ENCODE results near the gene SLC2A9. TPM values are rescaled to one million over a fixed set of nuclear protein-coding genes. Genes with fewer than 3 reads are reported as not detected.

The SLC2A9 gene
- total and polyA plus RNA-seq, 9 donors = 1.2 to 10.1 (median 4.8) TPM

DNA sequence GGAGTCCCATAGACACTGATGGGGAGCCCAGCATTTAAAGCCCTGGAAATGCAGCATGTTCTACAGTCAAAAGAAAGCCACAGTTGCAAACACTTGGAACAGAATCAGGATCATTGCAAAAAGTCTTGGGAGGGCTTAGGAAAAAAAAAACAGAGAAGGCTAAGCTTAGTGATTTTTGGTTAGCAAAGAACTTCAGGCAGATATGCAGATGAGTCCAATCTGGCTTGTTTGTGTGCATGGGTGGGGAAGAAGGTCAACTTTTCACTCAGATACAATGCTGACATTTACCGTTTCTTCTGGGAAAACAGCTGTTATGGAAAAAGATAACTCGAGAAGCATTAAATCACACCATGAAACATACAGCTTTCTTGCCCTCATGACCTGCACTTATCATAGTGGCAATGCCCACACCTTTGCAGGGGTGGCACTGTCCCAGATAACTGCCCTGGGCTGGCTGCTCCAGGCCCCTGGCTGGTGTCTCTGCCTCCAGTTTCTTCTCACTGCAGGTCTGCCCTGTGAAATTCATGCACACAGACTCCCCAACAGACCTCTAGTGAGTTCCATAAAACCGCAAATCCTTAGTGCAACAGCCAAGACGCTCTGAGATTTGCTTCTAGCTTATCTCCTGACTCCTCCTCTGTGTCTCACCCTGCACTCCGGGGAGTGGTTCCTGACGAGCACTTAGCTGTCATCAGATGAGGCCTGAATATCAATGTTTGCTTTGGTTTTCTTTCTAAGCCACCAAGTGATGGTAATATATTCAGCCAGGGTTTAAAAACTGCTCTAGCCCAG lies 140.7 kb downstream of the SLC2A9 start:
- Histone ChIP-seq H3K4me3 (no peak overlapping the region), H3K36me3 (no peaks in the 10 kb centered on the region), H3K9me3 (no peaks in the 10 kb centered on the region), H3K27me3 (no peaks in the 10 kb centered on the region), H3K27ac (peak overlapping the region in 1 of 2 donors; percentile 47), H3K4me1 (ENCODE audit: insufficient read depth) (peaks cover 19% of the 10 kb centered on the region)
- peak in 4 of 5 donors; percentile 30 to 48 (median 40) for DNase-seq
- intact Hi-C loops (cut with DNase I) = no loop called here
- TF ChIP-seq EP300 (IDR thresholded peaks at IDR 0.05) = no peak
- no peak for TF ChIP-seq CTCF (IDR thresholded peaks at IDR 0.05)
- TF ChIP-seq POLR2A (IDR thresholded peaks at IDR 0.05) = no peak
- WGBS, 3 donors = 7 to 18% (median 8%) methylated on average over 6 of the region's 6 CpGs

- DNase-seq = no peak
- H3K36me3 ChIP-seq = no peaks in the 10 kb centered on the region
- no peak overlapping the region for H3K4me3 ChIP-seq
- H3K4me1 ChIP-seq (ENCODE audit: insufficient read depth) = peaks cover 19% of the 10 kb centered on the region
- no peak for TF ChIP-seq CTCF (IDR thresholded peaks at IDR 0.05)
- no peak for TF ChIP-seq POLR2A (IDR thresholded peaks at IDR 0.05)
- TF ChIP-seq EP300 (IDR thresholded peaks at IDR 0.05) = no peak
- intact Hi-C loops (cut with DNase I) = no loop called here
- no peak overlapping the region for H3K27ac ChIP-seq
- 77 to 82% (median 80%) methylated on average over 3 of the region's 3 CpGs for WGBS, 3 donors
- no peaks in the 10 kb centered on the region for H3K9me3 ChIP-seq
- H3K27me3 ChIP-seq = no peaks in the 10 kb centered on the region
Measured at GRCh38 chr4:9877123-9877522, 144.2 kb downstream of the SLC2A9 start.

- WGBS, 3 donors = 92 to 100% (median 94%) methylated on average over 1 of the region's 1 CpG
- Histone ChIP-seq H3K27ac (no peak overlapping the region), H3K9me3 (no peaks in the 10 kb centered on the region), H3K4me1 (ENCODE audit: insufficient read depth) (peaks cover 10% of the 10 kb centered on the region), H3K36me3 (no peaks in the 10 kb centered on the region), H3K27me3 (no peaks in the 10 kb centered on the region), H3K4me3 (no peak overlapping the region)
- TF ChIP-seq POLR2A (IDR thresholded peaks at IDR 0.05) = no peak
- TF ChIP-seq EP300 (IDR thresholded peaks at IDR 0.05) = no peak
- TF ChIP-seq CTCF (IDR thresholded peaks at IDR 0.05) = no peak
- no peak for DNase-seq
- intact Hi-C loops (cut with DNase I) = no loop called here
Measured at GRCh38 chr4:9875516-9875915, 145.8 kb downstream of the SLC2A9 start.

DNA sequence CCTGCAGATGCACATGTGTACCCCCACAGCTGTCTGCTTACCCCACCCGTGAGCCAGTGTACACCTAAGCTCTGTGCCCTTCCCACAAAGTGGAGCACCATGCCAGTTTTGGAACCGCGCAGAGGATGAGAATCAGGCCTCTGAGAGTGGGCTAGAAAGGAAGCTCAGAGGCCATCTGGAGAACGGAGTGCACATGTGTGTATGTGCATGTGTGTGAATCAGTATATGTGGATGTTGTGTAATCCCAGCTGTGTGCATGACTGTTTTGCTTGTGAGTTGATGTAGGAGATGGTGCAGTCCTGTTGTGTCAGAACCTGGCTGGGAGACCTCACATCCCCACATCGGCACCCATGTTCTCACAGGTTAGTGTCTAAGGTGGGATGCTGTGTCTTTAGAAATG lies 146.9 kb downstream of the SLC2A9 start:
- no peaks in the 10 kb centered on the region for H3K9me3 ChIP-seq
- no peaks in the 10 kb centered on the region for H3K27me3 ChIP-seq
- peaks cover 3% of the 10 kb centered on the region for H3K4me1 ChIP-seq (ENCODE audit: insufficient read depth)

More for the DNA sequence above, 146.9 kb downstream of the SLC2A9 start:
- TF ChIP-seq CTCF (IDR thresholded peaks at IDR 0.05) = no peak
- TF ChIP-seq EP300 (IDR thresholded peaks at IDR 0.05) = no peak
- no peak for TF ChIP-seq POLR2A (IDR thresholded peaks at IDR 0.05)
- DNase-seq = no peak
- Histone ChIP-seq H3K36me3 (no peaks in the 10 kb centered on the region), H3K27ac (no peak overlapping the region), H3K4me3 (no peak overlapping the region)
- intact Hi-C loops (cut with DNase I) = no loop called here
- WGBS, 3 donors = 87 to 93% (median 91%) methylated on average over 5 of the region's 5 CpGs
